ENCODE measurements around the gene ANKRD33. TPM values are rescaled to one million over a fixed set of nuclear protein-coding genes. Genes with fewer than 3 reads are reported as not detected.
A peak's percentile ranks its signal among the peaks of the same experiment; 100 is the strongest.

Gene ANKRD33
- total RNA-seq, 1 donor from 2014 or later = not detected

DNA sequence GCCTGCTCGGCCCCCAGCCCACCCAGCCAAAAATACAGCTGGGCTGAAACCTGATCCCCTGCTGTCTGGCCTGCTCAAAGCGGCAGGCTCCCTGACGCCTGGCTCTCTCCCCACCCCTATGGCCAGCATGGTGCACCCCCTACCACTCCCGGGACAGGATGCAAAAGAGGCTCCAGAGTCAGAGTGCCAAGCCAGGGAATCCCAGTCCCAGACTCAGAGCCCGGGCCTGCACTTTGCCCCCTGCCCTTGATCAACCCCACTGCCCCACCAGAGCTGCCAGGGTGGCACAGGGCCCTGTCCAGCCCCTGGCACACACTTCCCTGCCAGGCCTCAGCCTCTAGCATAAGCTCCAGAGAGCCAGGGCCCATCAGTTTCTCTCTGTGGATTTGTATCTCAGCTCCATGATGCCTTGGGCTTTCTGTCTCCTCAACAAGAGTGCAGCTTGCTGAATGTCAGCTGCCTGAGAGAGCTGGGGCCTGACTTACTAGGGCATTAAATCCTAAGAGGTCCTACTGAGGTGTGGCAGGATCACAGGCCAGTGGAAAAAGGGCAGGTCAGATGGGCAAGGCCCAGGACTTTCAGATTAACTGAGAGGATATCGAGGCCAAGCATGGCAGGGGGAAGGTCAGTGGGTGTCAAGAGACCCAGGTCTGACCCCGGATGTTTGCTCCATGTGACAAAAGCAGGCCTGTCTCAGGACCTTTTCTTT, 33.3 kb downstream of the ANKRD33 start:
- Mint-ChIP-seq H3K27me3 (ENCODE audit: unreplicated experiment) (peaks cover 4% of the 10 kb centered on the region), H3K36me3 (ENCODE audit: unreplicated experiment) (no peaks in the 10 kb centered on the region), H3K27ac (ENCODE audit: unreplicated experiment) (no peak overlapping the region), H3K4me3 (ENCODE audit: unreplicated experiment) (no peak overlapping the region), H3K9me3 (ENCODE audit: unreplicated experiment) (no peaks in the 10 kb centered on the region), H3K4me1 (ENCODE audit: low read depth, unreplicated experiment) (peaks cover 23% of the 10 kb centered on the region)
- TF ChIP-seq, protein P1, sequence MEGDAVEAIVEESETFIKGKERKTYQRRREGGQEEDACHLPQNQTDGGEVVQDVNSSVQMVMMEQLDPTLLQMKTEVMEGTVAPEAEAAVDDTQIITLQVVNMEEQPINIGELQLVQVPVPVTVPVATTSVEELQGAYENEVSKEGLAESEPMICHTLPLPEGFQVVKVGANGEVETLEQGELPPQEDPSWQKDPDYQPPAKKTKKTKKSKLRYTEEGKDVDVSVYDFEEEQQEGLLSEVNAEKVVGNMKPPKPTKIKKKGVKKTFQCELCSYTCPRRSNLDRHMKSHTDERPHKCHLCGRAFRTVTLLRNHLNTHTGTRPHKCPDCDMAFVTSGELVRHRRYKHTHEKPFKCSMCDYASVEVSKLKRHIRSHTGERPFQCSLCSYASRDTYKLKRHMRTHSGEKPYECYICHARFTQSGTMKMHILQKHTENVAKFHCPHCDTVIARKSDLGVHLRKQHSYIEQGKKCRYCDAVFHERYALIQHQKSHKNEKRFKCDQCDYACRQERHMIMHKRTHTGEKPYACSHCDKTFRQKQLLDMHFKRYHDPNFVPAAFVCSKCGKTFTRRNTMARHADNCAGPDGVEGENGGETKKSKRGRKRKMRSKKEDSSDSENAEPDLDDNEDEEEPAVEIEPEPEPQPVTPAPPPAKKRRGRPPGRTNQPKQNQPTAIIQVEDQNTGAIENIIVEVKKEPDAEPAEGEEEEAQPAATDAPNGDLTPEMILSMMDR (IDR thresholded peaks at IDR 0.05; ENCODE audit: partially characterized antibody, unreplicated experiment) = no peak
- DNase-seq = peak; percentile 55

DNA sequence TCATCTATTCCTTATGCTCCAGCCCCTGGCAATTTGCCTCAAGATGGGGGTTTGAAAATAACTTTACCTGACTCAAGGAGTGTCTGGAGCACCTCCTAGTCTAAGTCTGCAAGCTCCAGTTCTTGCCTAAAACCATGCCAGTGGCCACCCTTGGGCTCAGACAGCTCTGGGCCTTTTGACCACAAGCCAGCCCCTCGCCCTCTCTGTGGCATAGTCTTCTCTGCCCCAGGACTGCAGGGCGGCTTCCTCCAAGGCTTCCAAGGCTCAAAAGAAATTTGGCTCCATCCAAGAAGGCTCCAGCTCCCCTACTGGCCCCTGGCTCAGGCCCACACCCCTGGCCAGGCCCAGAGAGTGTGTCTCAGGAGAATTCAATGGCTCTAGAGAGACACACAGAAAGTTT, 34.2 kb downstream of the ANKRD33 start:
- Mint-ChIP-seq H3K36me3 (ENCODE audit: unreplicated experiment) (no peaks in the 10 kb centered on the region), H3K4me1 (ENCODE audit: low read depth, unreplicated experiment) (peaks cover 23% of the 10 kb centered on the region), H3K27ac (ENCODE audit: unreplicated experiment) (no peak overlapping the region)

GRCh38 chr12:51922762-51923505, 35.0 kb downstream of the ANKRD33 start:
- H3K27ac Mint-ChIP-seq (ENCODE audit: unreplicated experiment) = no peak overlapping the region
- H3K4me3 Mint-ChIP-seq (ENCODE audit: unreplicated experiment) = no peak overlapping the region
- no peak for DNase-seq

More for the DNA sequence above, 34.2 kb downstream of the ANKRD33 start:
- no peak for DNase-seq
- no peak overlapping the region for H3K4me3 Mint-ChIP-seq (ENCODE audit: unreplicated experiment)
- H3K27me3 Mint-ChIP-seq (ENCODE audit: unreplicated experiment) = peaks cover 4% of the 10 kb centered on the region
- H3K9me3 Mint-ChIP-seq (ENCODE audit: unreplicated experiment) = no peaks in the 10 kb centered on the region
- TF ChIP-seq, protein P1 (IDR thresholded peaks at IDR 0.05; ENCODE audit: partially characterized antibody, unreplicated experiment) = no peak

GRCh38 chr12:51923506-51924365, 35.8 kb downstream of the ANKRD33 start:
- Mint-ChIP-seq H3K4me3 (ENCODE audit: unreplicated experiment) (no peak overlapping the region), H3K27me3 (ENCODE audit: unreplicated experiment) (peaks cover 4% of the 10 kb centered on the region), H3K36me3 (ENCODE audit: unreplicated experiment) (no peaks in the 10 kb centered on the region), H3K27ac (ENCODE audit: unreplicated experiment) (no peak overlapping the region), H3K9me3 (ENCODE audit: unreplicated experiment) (no peaks in the 10 kb centered on the region), H3K4me1 (ENCODE audit: low read depth, unreplicated experiment) (peaks cover 21% of the 10 kb centered on the region)
- DNase-seq = peak; percentile 76
- TF ChIP-seq, protein P1 (IDR thresholded peaks at IDR 0.05; ENCODE audit: partially characterized antibody, unreplicated experiment) = peak; percentile 82

More at GRCh38 chr12:51922762-51923505, 35.0 kb downstream of the ANKRD33 start:
- TF ChIP-seq, protein P1 (IDR thresholded peaks at IDR 0.05; ENCODE audit: partially characterized antibody, unreplicated experiment) = no peak
- Mint-ChIP-seq H3K9me3 (ENCODE audit: unreplicated experiment) (no peaks in the 10 kb centered on the region), H3K36me3 (ENCODE audit: unreplicated experiment) (no peaks in the 10 kb centered on the region), H3K27me3 (ENCODE audit: unreplicated experiment) (peaks cover 4% of the 10 kb centered on the region), H3K4me1 (ENCODE audit: low read depth, unreplicated experiment) (peaks cover 22% of the 10 kb centered on the region)

All from glutamatergic neuron (in vitro differentiated cells).